ENCODE measurements around the gene U2SURP. TPM values are rescaled to one million over a fixed set of nuclear protein-coding genes. Genes with fewer than 3 reads are reported as not detected.
"Not testable (repeated sequence)": the region's sequence is repeated elsewhere in the genome, so short reads cannot be mapped to it uniquely, and the experiment has no call there.

Gene U2SURP
- polyA plus RNA-seq, 4 donors, result 127 to 172 (median 156) TPM

- DNase-seq (ENCODE audit: low read depth in 4 of 4, low spot score in 3 of 4), result no peak
Observed at GRCh38 chr3:143066033-143066432, 64.7 kb downstream of the U2SURP start.

- no peak for DNase-seq (ENCODE audit: low read depth in 4 of 4, low spot score in 3 of 4)
Observed at GRCh38 chr3:143067201-143067600, 65.8 kb downstream of the U2SURP start.

- no peak for DNase-seq (ENCODE audit: low read depth in 4 of 4, low spot score in 3 of 4)
Observed at GRCh38 chr3:143068059-143068458, 66.7 kb downstream of the U2SURP start.

GRCh38 chr3:143070977-143071551 lies 69.7 kb downstream of the U2SURP start:
- no peak for DNase-seq (ENCODE audit: low read depth in 4 of 4, low spot score in 3 of 4)

GRCh38 chr3:143071776-143072175 lies 70.4 kb downstream of the U2SURP start:
- no peak for DNase-seq (ENCODE audit: low read depth in 4 of 4, low spot score in 3 of 4)

- DNase-seq (ENCODE audit: low read depth in 4 of 4, low spot score in 3 of 4), result not testable (repeated sequence)
Observed at GRCh38 chr3:143072298-143073020, 71.1 kb downstream of the U2SURP start.

GRCh38 chr3:143073541-143073940 lies 72.2 kb downstream of the U2SURP start:
- DNase-seq (ENCODE audit: low read depth in 4 of 4, low spot score in 3 of 4), result not testable (repeated sequence)

GRCh38 chr3:143073983-143074382 lies 72.6 kb downstream of the U2SURP start:
- DNase-seq (ENCODE audit: low read depth in 4 of 4, low spot score in 3 of 4), result not testable (repeated sequence)

- DNase-seq (ENCODE audit: low read depth in 4 of 4, low spot score in 3 of 4), result no peak
Observed at GRCh38 chr3:143078883-143079282, 77.5 kb downstream of the U2SURP start.

- DNase-seq (ENCODE audit: low read depth in 4 of 4, low spot score in 3 of 4), result no peak
Observed at GRCh38 chr3:143080196-143080595, 78.8 kb downstream of the U2SURP start.

GRCh38 chr3:143081365-143081764 lies 80.0 kb downstream of the U2SURP start:
- DNase-seq (ENCODE audit: low read depth in 4 of 4, low spot score in 3 of 4), result no peak

- DNase-seq (ENCODE audit: low read depth in 4 of 4, low spot score in 3 of 4), result no peak
Observed at GRCh38 chr3:143081844-143082778, 80.7 kb downstream of the U2SURP start.

- DNase-seq (ENCODE audit: low read depth in 4 of 4, low spot score in 3 of 4), result no peak
Observed at GRCh38 chr3:143083781-143084180, 82.4 kb downstream of the U2SURP start.

GRCh38 chr3:143084856-143085731 lies 83.7 kb downstream of the U2SURP start:
- no peak for DNase-seq (ENCODE audit: low read depth in 4 of 4, low spot score in 3 of 4)

GRCh38 chr3:143088835-143089234 lies 87.5 kb downstream of the U2SURP start:
- DNase-seq (ENCODE audit: low read depth in 4 of 4, low spot score in 3 of 4), result no peak

- DNase-seq (ENCODE audit: low read depth in 4 of 4, low spot score in 3 of 4), result no peak
Observed at GRCh38 chr3:143089965-143090364, 88.6 kb downstream of the U2SURP start.

GRCh38 chr3:143090486-143090885 lies 89.1 kb downstream of the U2SURP start:
- DNase-seq (ENCODE audit: low read depth in 4 of 4, low spot score in 3 of 4), result no peak

GRCh38 chr3:143090976-143091837 lies 89.8 kb downstream of the U2SURP start:
- DNase-seq (ENCODE audit: low read depth in 4 of 4, low spot score in 3 of 4), result no peak

GRCh38 chr3:143092191-143092590 lies 90.8 kb downstream of the U2SURP start:
- no peak for DNase-seq (ENCODE audit: low read depth in 4 of 4, low spot score in 3 of 4)

Measured in left renal pelvis (tissue), 4 donors.